Measurements from ENCODE around the gene MYRFL. TPM values are rescaled to one million over a fixed set of nuclear protein-coding genes. Genes with fewer than 3 reads are reported as not detected.

The MYRFL gene
- total RNA-seq, 1 donor from 2014 or later = not detected

GRCh38 chr12:69999561-69999960, 174.5 kb downstream of the MYRFL start:
- TF ChIP-seq CTCF (IDR thresholded peaks at IDR 0.05) = no peak
- intact Hi-C loops (cut with micrococcal nuclease) = no loop called here
- Mint-ChIP-seq H3K4me1 (no peaks in the 10 kb centered on the region), H3K4me3 (no peak overlapping the region), H3K27ac (no peak overlapping the region), H3K36me3 (ENCODE audit: low read depth) (no peaks in the 10 kb centered on the region), H3K9me3 (no peaks in the 10 kb centered on the region), H3K27me3 (peaks cover 2% of the 10 kb centered on the region)
- no peak for ATAC-seq (ENCODE audit: low read depth)
- no peak for DNase-seq
- ChIA-PET CTCF (no interaction called here), POLR2A (no interaction called here)

GRCh38 chr12:70002097-70002911, 177.3 kb downstream of the MYRFL start:
- H3K27ac Mint-ChIP-seq = no peak overlapping the region
- POLR2A ChIA-PET = no interaction called here
- CTCF ChIA-PET = no interaction called here
- no peak overlapping the region for H3K4me3 Mint-ChIP-seq
- H3K4me1 Mint-ChIP-seq = no peaks in the 10 kb centered on the region
- ATAC-seq (ENCODE audit: low read depth) (no peak), DNase-seq (no peak)
- TF ChIP-seq CTCF (IDR thresholded peaks at IDR 0.05) = no peak
- no peaks in the 10 kb centered on the region for H3K36me3 Mint-ChIP-seq (ENCODE audit: low read depth)
- peaks cover 2% of the 10 kb centered on the region for H3K27me3 Mint-ChIP-seq
- H3K9me3 Mint-ChIP-seq = no peaks in the 10 kb centered on the region
- intact Hi-C loops (cut with micrococcal nuclease) = no loop called here

- intact Hi-C loops (cut with micrococcal nuclease) = no loop called here
- CTCF ChIA-PET = no interaction called here
These were observed 177.9 kb downstream of the MYRFL start for GRCh38 chr12:70002912-70003255.

GRCh38 chr12:70005864-70006618, 181.0 kb downstream of the MYRFL start:
- Mint-ChIP-seq H3K27me3 (no peaks in the 10 kb centered on the region), H3K4me1 (no peaks in the 10 kb centered on the region), H3K9me3 (peaks cover 16% of the 10 kb centered on the region), H3K27ac (no peak overlapping the region), H3K4me3 (no peak overlapping the region), H3K36me3 (ENCODE audit: low read depth) (peaks cover 2% of the 10 kb centered on the region)
- ChIA-PET CTCF (no interaction called here), POLR2A (no interaction called here)
- ATAC-seq (ENCODE audit: low read depth) (no peak), DNase-seq (no peak)
- TF ChIP-seq CTCF (IDR thresholded peaks at IDR 0.05) = no peak
- intact Hi-C loops (cut with micrococcal nuclease) = no loop called here

More at GRCh38 chr12:70002912-70003255, 177.9 kb downstream of the MYRFL start:
- Mint-ChIP-seq H3K4me1 (no peaks in the 10 kb centered on the region), H3K27ac (no peak overlapping the region), H3K36me3 (ENCODE audit: low read depth) (no peaks in the 10 kb centered on the region), H3K27me3 (no peaks in the 10 kb centered on the region), H3K4me3 (no peak overlapping the region), H3K9me3 (peaks cover 3% of the 10 kb centered on the region)
- POLR2A ChIA-PET = no interaction called here
- DNase-seq (no peak), ATAC-seq (ENCODE audit: low read depth) (no peak)
- no peak for TF ChIP-seq CTCF (IDR thresholded peaks at IDR 0.05)

- no peak overlapping the region for H3K4me3 Mint-ChIP-seq
- no peak for TF ChIP-seq CTCF (IDR thresholded peaks at IDR 0.05)
- POLR2A ChIA-PET = no interaction called here
- no peaks in the 10 kb centered on the region for H3K4me1 Mint-ChIP-seq
- DNase-seq (no peak), ATAC-seq (ENCODE audit: low read depth) (no peak)
- H3K27ac Mint-ChIP-seq = no peak overlapping the region
- H3K27me3 Mint-ChIP-seq = no peaks in the 10 kb centered on the region
- H3K36me3 Mint-ChIP-seq (ENCODE audit: low read depth) = peaks cover 2% of the 10 kb centered on the region
- CTCF ChIA-PET = no interaction called here
- intact Hi-C loops (cut with micrococcal nuclease) = no loop called here
- H3K9me3 Mint-ChIP-seq = peaks cover 16% of the 10 kb centered on the region
These were observed 181.6 kb downstream of the MYRFL start for GRCh38 chr12:70006619-70006973.
